GM12878 (cell line): Measurements from ENCODE around the gene PDE1C. TPM values are rescaled to one million over a fixed set of nuclear protein-coding genes. Genes with fewer than 3 reads are reported as not detected.

Experiments used
- ATAC-seq: fragments of 200-7000 bp; cut with Tn5 transposase; 3 replicates; pipeline ENCODE4 v1.9.1; 2020; ENCODE audit warnings: mild to moderate bottlenecking, moderate library complexity
- BruUV-seq: library from RNA; stranded (reverse); fragments of 400-500 nt; replicated peaks from 2 replicates; lab custom pipeline; 2021; lab: Mats Ljungman, UMichigan
- CTCF ChIA-PET: fragments of 300-600 bp; sonication (Branson Sonifier 250); formaldehyde crosslinking; extraction: SDS; loops from one replicate; lab custom pipeline; 2021; ENCODE audit warnings: inconsistent platforms; lab: Yijun Ruan, JAX
- POLR2A ChIA-PET: fragments of 350-600 bp; formaldehyde crosslinking; extraction: SDS; loops from one replicate; lab custom pipeline; 2021; ENCODE audit warnings: inconsistent platforms; lab: Charles Lee
- RAD21 ChIA-PET: fragments of 300-600 bp; sonication (Branson Sonifier 250); formaldehyde crosslinking; loops from one replicate; lab custom pipeline; 2023; ENCODE audit warnings: antibody characterized with exemption; ENCODE audit not compliant: unreplicated experiment; lab: Charles Lee
- SMC1A ChIA-PET: fragments of 300-600 bp; sonication (Branson Sonifier 250); formaldehyde crosslinking; loops from one replicate; lab custom pipeline; 2023; ENCODE audit not compliant: unreplicated experiment, uncharacterized antibody; lab: Charles Lee
- DNase-seq: peaks from one replicate; pipeline ENCODE4 v3.0.0-alpha.2; 2011; ENCODE audit warnings: low read depth, low spot score
- FAIRE-seq: peaks from 3 replicates; lab custom pipeline; 2011; peaks lifted over from hg19 to GRCh38; lab: Jason Lieb, UNC
- H2AFZ ChIP-seq: 2 replicates; pipeline ENCODE4 v1.6.0; 2011; ENCODE audit warnings: low read depth, low read length, control low read depth; ENCODE audit not compliant: control insufficient read depth
- H3K27ac ChIP-seq: 2 replicates; pipeline ENCODE4 v1.5.1; 2011; ENCODE audit warnings: control low read depth; ENCODE audit not compliant: control insufficient read depth, insufficient read depth
- H3K27me3 ChIP-seq, 2 experiments: replicated peaks in 1 of 2; 2 replicates each; pipeline versions ENCODE4 v1.6.0 to v1.6.1; 2011; ENCODE audit warnings: low read length in 1 of 2; ENCODE audit not compliant: control insufficient read depth in 2 of 2, insufficient read depth in 2 of 2
- H3K36me3 ChIP-seq, 2 experiments: 2 replicates each; pipeline ENCODE4 v1.5.1; 2011; ENCODE audit warnings: low read length in 1 of 2; ENCODE audit not compliant: control insufficient read depth in 2 of 2, insufficient read depth in 2 of 2
- H3K4me1 ChIP-seq: 2 replicates; pipeline ENCODE4 v1.6.1; 2011; ENCODE audit warnings: mild to moderate bottlenecking, low read length, moderate library complexity, mixed read lengths; ENCODE audit not compliant: control insufficient read depth, insufficient read depth
- H3K4me2 ChIP-seq: 2 replicates; pipeline ENCODE4 v1.6.0; 2011; ENCODE audit warnings: control low read depth; ENCODE audit not compliant: control insufficient read depth, insufficient read depth
- H3K4me3 ChIP-seq: fragments of 200-600 bp; sonication (generic); 2 replicates; pipeline ENCODE4 v1.5.1; 2016
- H3K79me2 ChIP-seq: 2 replicates; pipeline ENCODE4 v1.6.0; 2011; ENCODE audit warnings: low read length; ENCODE audit not compliant: control insufficient read depth, insufficient read depth
- H3K9ac ChIP-seq: 2 replicates; pipeline ENCODE4 v1.8.0; 2011; ENCODE audit warnings: low read length, control low read depth, mixed read lengths; ENCODE audit not compliant: control insufficient read depth, insufficient read depth
- H3K9me3 ChIP-seq: replicated peaks from 3 replicates; pipeline ENCODE4 v1.5.1; 2011; ENCODE audit warnings: mild to moderate bottlenecking, low read length; ENCODE audit not compliant: control insufficient read depth, insufficient read depth
- H4K20me1 ChIP-seq: 2 replicates; pipeline ENCODE4 v1.6.0; 2011; ENCODE audit not compliant: control insufficient read depth, insufficient read depth
- ASH2L ChIP-seq: fragments of 300-600, 200-600 bp; sonication (generic); IDR thresholded peaks from 2 replicates; pipeline ENCODE4 v1.6.1; 2017; ENCODE audit warnings: low read depth, mild to moderate bottlenecking, borderline replicate concordance
- CBX5 ChIP-seq: sonication (generic); IDR thresholded peaks from 2 replicates; pipeline ENCODE4 v1.6.1; 2016; ENCODE audit warnings: low read depth, moderate library complexity, mild to moderate bottlenecking, inconsistent platforms
- JUNB ChIP-seq: IDR thresholded peaks from 2 replicates; pipeline ENCODE4 v1.6.1; 2016; ENCODE audit warnings: antibody characterized with exemption, mild to moderate bottlenecking
- MEF2B ChIP-seq: fragments of 450-650 bp; IDR thresholded peaks from 2 replicates; pipeline ENCODE4 v1.6.1; 2018; ENCODE audit warnings: mild to moderate bottlenecking, moderate library complexity; ENCODE audit not compliant: partially characterized antibody, poor library complexity, severe bottlenecking
- PRDM15 ChIP-seq: fragments of 450-650 bp; formaldehyde crosslinking; IDR thresholded peaks from 2 replicates; pipeline ENCODE4 v1.4.0; 2020; ENCODE audit warnings: mild to moderate bottlenecking, moderate library complexity
- RUNX3 ChIP-seq: IDR thresholded peaks from 2 replicates; pipeline ENCODE4 v1.6.1; 2012; ENCODE audit warnings: low read length, inconsistent platforms
- SMC3 ChIP-seq: IDR thresholded peaks from 2 replicates; pipeline ENCODE4 v1.6.1; 2011; ENCODE audit warnings: low read length, improper control_type of control experiment, borderline replicate concordance
- SREBF1 ChIP-seq: IDR thresholded peaks from 2 replicates; pipeline ENCODE4 v1.6.1; 2012; ENCODE audit warnings: mild to moderate bottlenecking, low read length
- SREBF2 ChIP-seq: IDR thresholded peaks from 2 replicates; pipeline ENCODE4 v1.6.1; 2012; ENCODE audit warnings: mild to moderate bottlenecking, low read length
- STAT1 ChIP-seq: fragments of 450-650 bp; conservative IDR thresholded peaks from 2 replicates; pipeline ENCODE4 v1.6.1; 2014; ENCODE audit warnings: antibody characterized with exemption, mild to moderate bottlenecking
- TCF12 ChIP-seq: IDR thresholded peaks from 2 replicates; pipeline ENCODE4 v1.6.1; 2011; ENCODE audit warnings: low read depth, mild to moderate bottlenecking, low read length
- YBX1 ChIP-seq: fragments of 450-650 bp; IDR thresholded peaks from 2 replicates; pipeline ENCODE4 v1.6.1; 2016; ENCODE audit warnings: antibody characterized with exemption
- in situ Hi-C: fragments of 300-500 bp; cut with MboI; formaldehyde crosslinking; loops from 9 replicates; pipeline ENCODE4 v1.14.3; 2018; ENCODE audit warnings: mixed read lengths
- intact Hi-C: fragments of 100-400 bp; cut with micrococcal nuclease; formaldehyde crosslinking; loops from one replicate; pipeline ENCODE4 v1.14.2; 2022; ENCODE audit not compliant: unreplicated experiment
- polyA plus RNA-seq, 11 experiments: library from polyadenylated mRNA; depleted of rRNA in 4 of 11; unstranded in 6 of 11; stranded (reverse) in 5 of 11; fragments of >200 nt; fragmentation: Nextera tagmentation in 4 of 11; fragmentation: Illumina TruSeq in 1 of 11; extraction: Ambion mirVana in 4 of 11; extraction: Trizol in 1 of 11; gene quantifications; 1 replicate in 1 of 11; 2 replicates in 10 of 11; pipeline versions ENCODE4 v1.2.1 to v1.2.3, GENCODE V29; 2011 to 2016; ENCODE audit warnings: inconsistent platforms in 2 of 11, missing spikeins in 2 of 11, low read depth in 1 of 11
- total RNA-seq, 4 experiments: library from RNA; depleted of rRNA in 3 of 4; stranded (reverse); fragments of >200 nt in 3 of 4; fragmentation: Illumina TruSeq in 1 of 4; extraction: Trizol in 1 of 4; gene quantifications; 2 replicates each; pipeline versions ENCODE4 v1.2.1 to v1.2.3, GENCODE V29; 2013 to 2021
- TF ChIP-seq, protein P1 (sequence below): fragments of 450-650 bp; IDR thresholded peaks from 2 replicates; pipeline ENCODE4 v1.6.1; 2017; ENCODE audit warnings: mild to moderate bottlenecking, moderate library complexity
- TF ChIP-seq, protein P2 (sequence below): IDR thresholded peaks from 2 replicates; pipeline ENCODE4 v1.6.1; 2011; ENCODE audit warnings: mild to moderate bottlenecking, low read depth, low read length, moderate library complexity; ENCODE audit not compliant: insufficient replicate concordance

The PDE1C gene
- total and polyA plus RNA-seq, 10 of the 15 experiments (the other 5 are each of a cell fraction or from before 2014, with no cell fraction given), result 0.29 to 2.3 (median 0.70) TPM

GRCh38 chr7:32047075-32047474 lies 23.1 kb downstream of the PDE1C start (continued):
- TF ChIP-seq, protein P1, sequence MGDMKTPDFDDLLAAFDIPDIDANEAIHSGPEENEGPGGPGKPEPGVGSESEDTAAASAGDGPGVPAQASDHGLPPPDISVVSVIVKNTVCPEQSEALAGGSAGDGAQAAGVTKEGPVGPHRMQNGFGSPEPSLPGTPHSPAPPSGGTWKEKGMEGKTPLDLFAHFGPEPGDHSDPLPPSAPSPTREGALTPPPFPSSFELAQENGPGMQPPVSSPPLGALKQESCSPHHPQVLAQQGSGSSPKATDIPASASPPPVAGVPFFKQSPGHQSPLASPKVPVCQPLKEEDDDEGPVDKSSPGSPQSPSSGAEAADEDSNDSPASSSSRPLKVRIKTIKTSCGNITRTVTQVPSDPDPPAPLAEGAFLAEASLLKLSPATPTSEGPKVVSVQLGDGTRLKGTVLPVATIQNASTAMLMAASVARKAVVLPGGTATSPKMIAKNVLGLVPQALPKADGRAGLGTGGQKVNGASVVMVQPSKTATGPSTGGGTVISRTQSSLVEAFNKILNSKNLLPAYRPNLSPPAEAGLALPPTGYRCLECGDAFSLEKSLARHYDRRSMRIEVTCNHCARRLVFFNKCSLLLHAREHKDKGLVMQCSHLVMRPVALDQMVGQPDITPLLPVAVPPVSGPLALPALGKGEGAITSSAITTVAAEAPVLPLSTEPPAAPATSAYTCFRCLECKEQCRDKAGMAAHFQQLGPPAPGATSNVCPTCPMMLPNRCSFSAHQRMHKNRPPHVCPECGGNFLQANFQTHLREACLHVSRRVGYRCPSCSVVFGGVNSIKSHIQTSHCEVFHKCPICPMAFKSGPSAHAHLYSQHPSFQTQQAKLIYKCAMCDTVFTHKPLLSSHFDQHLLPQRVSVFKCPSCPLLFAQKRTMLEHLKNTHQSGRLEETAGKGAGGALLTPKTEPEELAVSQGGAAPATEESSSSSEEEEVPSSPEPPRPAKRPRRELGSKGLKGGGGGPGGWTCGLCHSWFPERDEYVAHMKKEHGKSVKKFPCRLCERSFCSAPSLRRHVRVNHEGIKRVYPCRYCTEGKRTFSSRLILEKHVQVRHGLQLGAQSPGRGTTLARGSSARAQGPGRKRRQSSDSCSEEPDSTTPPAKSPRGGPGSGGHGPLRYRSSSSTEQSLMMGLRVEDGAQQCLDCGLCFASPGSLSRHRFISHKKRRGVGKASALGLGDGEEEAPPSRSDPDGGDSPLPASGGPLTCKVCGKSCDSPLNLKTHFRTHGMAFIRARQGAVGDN, result no peak
- TF ChIP-seq ASH2L, result no peak
- peak; percentile 57 for TF ChIP-seq MEF2B
- no peak for TF ChIP-seq PRDM15
- no peak for TF ChIP-seq RUNX3

DNA sequence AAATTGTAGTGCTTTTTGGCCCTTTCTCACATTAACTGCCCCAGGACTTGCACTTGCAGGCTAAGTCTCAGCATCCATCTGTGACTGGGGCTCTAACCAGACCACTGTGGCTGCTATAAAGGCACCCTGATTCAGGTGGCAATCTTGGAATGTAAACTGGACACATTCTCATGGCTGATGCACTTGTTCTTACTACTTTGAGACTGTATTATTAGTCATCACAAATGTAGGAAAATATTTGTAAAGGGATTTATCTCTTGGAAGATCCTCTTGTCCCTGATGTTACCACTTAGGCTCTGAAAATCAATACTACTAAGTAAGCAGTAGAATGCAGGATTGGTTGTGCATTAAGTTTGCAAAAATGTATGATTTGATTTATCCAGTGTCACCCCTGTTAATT lies 25.0 kb downstream of the PDE1C start:
- DNase-seq (no peak), ATAC-seq (no peak), FAIRE-seq (no peak)
- Histone ChIP-seq H2AFZ (no peak overlapping the region), H3K36me3 (no peaks in the 10 kb centered on the region), H3K79me2 (no peaks in the 10 kb centered on the region), H3K4me1 (no peaks in the 10 kb centered on the region), H3K27ac (no peak overlapping the region), H3K4me2 (no peak overlapping the region), H3K9me3 (no peaks in the 10 kb centered on the region), H3K4me3 (no peak overlapping the region), H4K20me1 (no peaks in the 10 kb centered on the region), H3K27me3 (no peaks in the 10 kb centered on the region), H3K9ac (no peak overlapping the region)
- ChIA-PET SMC1A (no interaction called here), POLR2A (no interaction called here), CTCF (interaction anchor here (1.5 kb wide), 1 partner anchor 17 kb away, joined by 4 read pairs; no protein-coding TSS in a partner anchor), RAD21 (no interaction called here)
- TF ChIP-seq CBX5 (no peak), SMC3 (no peak), SREBF2 (no peak), YBX1 (no peak), JUNB (no peak), SREBF1 (no peak), MEF2B (no peak), STAT1 (no peak), TCF12 (no peak)
- TF ChIP-seq, protein P2, sequence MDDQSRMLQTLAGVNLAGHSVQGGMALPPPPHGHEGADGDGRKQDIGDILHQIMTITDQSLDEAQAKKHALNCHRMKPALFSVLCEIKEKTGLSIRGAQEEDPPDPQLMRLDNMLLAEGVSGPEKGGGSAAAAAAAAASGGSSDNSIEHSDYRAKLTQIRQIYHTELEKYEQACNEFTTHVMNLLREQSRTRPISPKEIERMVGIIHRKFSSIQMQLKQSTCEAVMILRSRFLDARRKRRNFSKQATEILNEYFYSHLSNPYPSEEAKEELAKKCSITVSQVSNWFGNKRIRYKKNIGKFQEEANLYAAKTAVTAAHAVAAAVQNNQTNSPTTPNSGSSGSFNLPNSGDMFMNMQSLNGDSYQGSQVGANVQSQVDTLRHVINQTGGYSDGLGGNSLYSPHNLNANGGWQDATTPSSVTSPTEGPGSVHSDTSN, result no peak
- in situ Hi-C loops (no loop called here), intact Hi-C loops (no loop called here)
- BruUV-seq, result no TSS peak
